AG04449 (cell line): ENCODE data around the gene CACNA2D1.
A peak's percentile ranks its signal among the peaks of the same experiment; 100 is the strongest.

Experiments used
- CTCF ChIA-PET: fragments of 350-600 bp; formaldehyde crosslinking; extraction: SDS; loops from one replicate; lab custom pipeline; 2021; ENCODE audit warnings: antibody characterized with exemption; lab: Yijun Ruan, JAX
- POLR2A ChIA-PET: fragments of 400-600, 350-600 bp; formaldehyde crosslinking; extraction: SDS; loops from one replicate; lab custom pipeline; 2020; ENCODE audit warnings: antibody characterized with exemption, inconsistent platforms; lab: Yijun Ruan, JAX
- DNase-seq: peaks from one replicate; pipeline ENCODE4 v3.0.0-alpha.2; 2010; ENCODE audit warnings: low read depth, low spot score
- H3K4me3 ChIP-seq: 2 replicates; pipeline ENCODE4 v1.5.1; 2011; ENCODE audit warnings: low read depth, mild to moderate bottlenecking, control low read depth, low read length
- CTCF ChIP-seq: IDR thresholded peaks from one replicate; pipeline ENCODE4 v1.5.1; 2011; ENCODE audit warnings: mild to moderate bottlenecking, moderate library complexity, low read length, control low read depth, inconsistent platforms; ENCODE audit not compliant: insufficient read depth; ENCODE audit errors: missing control alignments

Gene CACNA2D1

DNA sequence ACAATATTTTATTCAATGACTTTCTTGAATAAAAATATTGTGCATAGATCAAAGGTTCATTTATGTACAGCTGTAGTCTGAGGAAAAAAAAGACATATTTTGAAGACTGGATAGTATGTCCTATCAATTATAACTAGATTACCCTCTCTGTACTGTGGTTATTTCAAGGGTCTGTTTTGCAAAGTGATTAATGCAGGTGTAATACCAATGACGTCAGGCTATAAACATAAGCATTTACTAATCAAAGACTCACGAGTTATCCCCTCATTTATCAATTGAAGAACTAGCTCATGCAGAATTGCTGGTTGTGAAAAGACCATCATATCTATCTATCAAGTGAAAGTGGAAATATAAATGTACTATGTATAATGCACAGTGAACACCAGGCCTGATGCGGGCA, 460.2 kb downstream of the CACNA2D1 start:
- POLR2A ChIA-PET, result no interaction called here
- no peak for DNase-seq
- CTCF ChIA-PET, result interaction anchor here (0.7 kb wide), 1 partner anchor 11 kb away, joined by 4 read pairs; no protein-coding TSS in a partner anchor
- H3K4me3 ChIP-seq, result no peak overlapping the region
- no peak for TF ChIP-seq CTCF

GRCh38 chr7:81973117-81973516, 470.5 kb downstream of the CACNA2D1 start:
- ChIA-PET POLR2A (no interaction called here), CTCF (interaction anchor here (2.6 kb wide), 1 partner anchor 44 kb away, joined by 9 read pairs; no protein-coding TSS in a partner anchor)
- no peak for TF ChIP-seq CTCF

GRCh38 chr7:81960026-81960425, 483.6 kb downstream of the CACNA2D1 start:
- CTCF ChIA-PET, result interaction anchor here (1.2 to 7.9 kb wide), 2 partner anchors 460 to 471 kb away, joined by 3 to 114 read pairs; no protein-coding TSS in a partner anchor
- no peak for DNase-seq
- no peak overlapping the region for H3K4me3 ChIP-seq
- POLR2A ChIA-PET, result no interaction called here
- no peak for TF ChIP-seq CTCF

More at GRCh38 chr7:81973117-81973516, 470.5 kb downstream of the CACNA2D1 start:
- no peak overlapping the region for H3K4me3 ChIP-seq
- DNase-seq, result no peak

- DNase-seq, result no peak
- CTCF ChIA-PET, result interaction anchor here (1.0 to 7.9 kb wide), 6 partner anchors 19 to 474 kb away, joined by 3 to 114 read pairs (median 6); no protein-coding TSS in a partner anchor
- POLR2A ChIA-PET, result no interaction called here
- TF ChIP-seq CTCF, result no peak
- no peak overlapping the region for H3K4me3 ChIP-seq
These were observed 486.1 kb downstream of the CACNA2D1 start for GRCh38 chr7:81957517-81957916.

DNA sequence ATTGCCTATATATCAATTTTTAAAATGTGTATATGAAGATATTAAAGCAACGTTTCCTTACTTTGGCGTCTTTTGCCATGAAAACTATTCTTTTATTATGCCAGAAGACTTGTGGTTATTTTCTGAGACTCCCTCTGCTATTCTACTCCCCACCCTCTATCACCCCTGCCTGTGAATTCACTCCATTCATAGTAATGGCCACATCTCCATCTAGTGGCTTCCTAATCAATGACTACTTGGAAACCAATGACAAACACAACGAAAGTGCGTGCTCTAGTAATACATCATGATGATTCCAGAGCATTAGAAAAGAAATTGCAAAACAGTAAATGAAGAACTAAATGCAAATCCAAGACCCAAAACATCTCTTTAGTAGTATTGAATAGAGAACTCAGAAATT, 487.1 kb downstream of the CACNA2D1 start:
- CTCF ChIA-PET, result interaction anchor here (0.8 to 7.9 kb wide), 9 partner anchors 8 to 474 kb away, joined by 3 to 114 read pairs (median 4); no protein-coding TSS in a partner anchor
- POLR2A ChIA-PET, result no interaction called here
- DNase-seq, result no peak

DNA sequence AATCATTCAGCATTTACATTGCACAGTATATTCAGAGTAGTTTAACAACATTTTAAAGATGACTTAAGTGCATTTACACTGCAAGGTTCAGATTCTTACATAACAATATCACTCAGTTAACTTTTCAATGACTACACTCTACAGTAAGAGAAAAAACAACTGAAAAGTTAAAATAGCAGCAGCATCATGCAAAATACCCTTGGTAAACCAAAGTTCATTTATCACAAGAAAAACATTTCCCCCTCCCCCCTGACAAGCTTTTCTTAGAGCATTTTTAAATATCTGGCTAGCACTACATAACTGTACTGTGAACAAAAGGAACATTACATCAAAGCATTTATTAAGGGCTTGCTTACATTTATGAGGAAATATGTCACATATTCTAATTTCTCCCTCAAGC, 494.3 kb downstream of the CACNA2D1 start:
- H3K4me3 ChIP-seq, result no peak overlapping the region
- ChIA-PET POLR2A (no interaction called here), CTCF (interaction anchor here (1.0 kb wide), 1 partner anchor 450 kb away, joined by 3 read pairs; no protein-coding TSS in a partner anchor)
- no peak for DNase-seq
- no peak for TF ChIP-seq CTCF

More for the DNA sequence above, 487.1 kb downstream of the CACNA2D1 start:
- no peak overlapping the region for H3K4me3 ChIP-seq
- TF ChIP-seq CTCF, result peak; percentile 50
